Upper lobe of left lung (tissue), 6 donors: ENCODE measurements around the gene LYST. TPM values are rescaled to one million over a fixed set of nuclear protein-coding genes. Genes with fewer than 3 reads are reported as not detected.
A peak's percentile ranks its signal among the peaks of the same experiment; 100 is the strongest.
"Not testable (repeated sequence)": the region's sequence is repeated elsewhere in the genome, so short reads cannot be mapped to it uniquely, and the experiment has no call there.

Experiments
- ATAC-seq, 2 donors: fragments of 200-7000 bp; cut with Tn5 transposase; one replicate each; pipeline ENCODE4 v1.9.1; 2022; ENCODE audit warnings: mild to moderate bottlenecking in 2 of 2, moderate library complexity in 2 of 2; ENCODE audit not compliant: low FRiP score in 2 of 2
- DNase-seq, 2 donors: peaks; one replicate each; pipeline ENCODE4 v3.0.0-alpha.2; 2019 to 2020
- H3K27ac ChIP-seq, 4 donors: fragments of 200-600 bp; sonication (generic); one replicate each; pipeline ENCODE4 v1.5.1; 2016 to 2019
- H3K27me3 ChIP-seq, 4 donors: fragments of 200-600 bp; sonication (generic); one replicate each; pipeline ENCODE4 v1.5.1; 2017 to 2019
- H3K36me3 ChIP-seq, 4 donors: fragments of 200-600 bp; sonication (generic); one replicate each; pipeline ENCODE4 v1.5.1; 2016 to 2019
- H3K4me1 ChIP-seq, 4 donors: fragments of 200-600 bp; sonication (generic); one replicate each; pipeline ENCODE4 v1.5.1; 2018 to 2019
- H3K4me3 ChIP-seq, 4 donors: fragments of 200-600 bp; sonication (generic); one replicate each; pipeline ENCODE4 v1.5.1; 2017 to 2019; ENCODE audit warnings: mild to moderate bottlenecking in 2 of 4, moderate library complexity in 1 of 4
- H3K9me3 ChIP-seq, 4 donors: fragments of 200-600 bp; sonication (generic); one replicate each; pipeline ENCODE4 v1.5.1; 2018 to 2019
- EP300 ChIP-seq, 4 donors: sonication (generic); formaldehyde crosslinking; IDR thresholded peaks; one replicate each; pipeline ENCODE4 v1.5.1; 2017; ENCODE audit warnings: antibody characterized with exemption in 4 of 4, control low read depth in 2 of 4
- POLR2A ChIP-seq, 4 donors: fragments of 450-650 bp; IDR thresholded peaks; one replicate each; pipeline ENCODE4 v1.5.1; 2016 to 2017; ENCODE audit warnings: antibody characterized with exemption in 4 of 4, mild to moderate bottlenecking in 2 of 4
- POLR2AphosphoS5 ChIP-seq, 2 donors: sonication (generic); formaldehyde crosslinking; IDR thresholded peaks; one replicate each; pipeline ENCODE4 v1.5.1; 2017; ENCODE audit warnings: antibody characterized with exemption in 2 of 2
- WGBS, 2 donors: methylation state at CpG; one replicate each; pipeline ENCODE4 v1.1.5; 2017 to 2018; 5-methylcytosine and 5-hydroxymethylcytosine counted together
- total RNA-seq, 6 donors: library from RNA; depleted of rRNA in 4 of 6; stranded (reverse); fragments of >200 nt in 4 of 6; gene quantifications; one replicate each; pipeline versions ENCODE4 v1.1.0 to v1.2.1, GENCODE V29; 2016 to 2021
- TF ChIP-seq, protein P1 (sequence below), 6 experiments: fragments of 450-650 bp in 4 of 6; fragments of 200-600 bp in 2 of 6; sonication (generic) in 2 of 6; IDR thresholded peaks; one replicate each; pipeline ENCODE4 v1.5.1; 2016 to 2019; ENCODE audit warnings: antibody characterized with exemption in 6 of 6
- donor health status: DM: no; HTN: no; CAD: no; lungs with moderate emphysema.
- donor health status: DM: no; HTN: yes; CAD: no; lungs with severe emphysema.

LYST gene
- total RNA-seq, 6 donors from 2014 or later: 34.0 to 87.0 (median 54.0) TPM

DNA sequence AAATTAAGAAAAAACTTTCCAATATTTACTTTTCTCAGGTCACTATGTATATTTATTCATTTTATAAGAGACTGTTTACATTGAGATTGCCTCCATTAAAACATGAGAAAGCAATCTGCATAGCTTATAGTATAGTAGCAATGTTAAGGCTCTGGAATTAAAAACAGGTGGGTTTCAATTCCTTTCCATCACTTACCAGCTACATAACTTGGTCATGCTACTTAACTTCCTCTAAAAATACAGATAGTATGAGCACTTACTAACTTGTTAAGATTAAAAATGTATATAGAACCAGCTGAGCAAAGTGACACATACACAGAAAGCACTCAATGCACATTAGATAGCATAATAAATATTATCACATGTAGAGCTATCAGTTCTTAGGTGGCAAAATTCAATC lies 76.6 kb downstream of the LYST start:
- H3K36me3 ChIP-seq: peaks cover 0 to 50% (median 19%) of the 10 kb centered on the region in 4 donors
- DNase-seq (no peak), ATAC-seq (no peak)
- no peak for TF ChIP-seq POLR2AphosphoS5 (IDR thresholded peaks at IDR 0.05)
- TF ChIP-seq EP300 (IDR thresholded peaks at IDR 0.05): no peak
- TF ChIP-seq POLR2A (IDR thresholded peaks at IDR 0.05): no peak
- no peak overlapping the region for H3K4me3 ChIP-seq
- no peaks in the 10 kb centered on the region for H3K9me3 ChIP-seq
- H3K27me3 ChIP-seq: no peaks in the 10 kb centered on the region
- no peak overlapping the region for H3K27ac ChIP-seq
- H3K4me1 ChIP-seq: no peaks in the 10 kb centered on the region

DNA sequence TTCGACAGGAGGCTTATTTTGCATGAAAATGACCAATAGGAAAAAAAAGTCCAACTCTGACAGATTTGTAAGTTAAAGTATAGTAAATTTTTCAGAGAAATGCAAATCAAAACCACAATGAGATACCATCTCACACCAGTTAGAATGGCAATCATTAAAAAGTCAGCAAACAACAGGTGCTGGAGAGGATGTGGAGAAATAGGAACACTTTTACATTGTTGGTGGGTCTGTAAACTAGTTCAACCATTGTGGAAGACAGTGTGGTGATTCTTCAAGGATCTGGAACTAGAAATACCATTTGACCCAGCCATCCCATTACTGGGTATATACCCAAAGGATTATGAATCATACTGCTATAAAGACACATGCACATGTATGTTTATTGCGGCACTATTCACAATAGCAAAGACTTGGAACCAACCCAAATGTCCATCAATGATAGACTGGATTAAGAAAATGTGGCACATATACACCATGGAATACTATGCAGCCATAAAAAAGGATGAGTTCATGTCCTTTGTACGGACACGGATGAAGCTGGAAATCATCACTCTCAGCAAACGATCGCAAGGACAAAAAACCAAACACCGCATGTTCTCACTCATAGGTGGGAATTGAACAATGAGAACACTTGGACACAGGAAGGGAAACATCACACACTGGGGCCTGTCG lies 80.3 kb downstream of the LYST start:
- not testable (repeated sequence) for H3K27me3 ChIP-seq, H3K4me1 ChIP-seq, ATAC-seq, H3K27ac ChIP-seq, H3K4me3 ChIP-seq, DNase-seq, H3K9me3 ChIP-seq
- H3K36me3 ChIP-seq: peaks cover 0 to 45% (median 17%) of the 10 kb centered on the region in 4 donors
- 97 to 99% methylated on average over 8 of the region's 8 CpGs for WGBS, 2 donors

DNA sequence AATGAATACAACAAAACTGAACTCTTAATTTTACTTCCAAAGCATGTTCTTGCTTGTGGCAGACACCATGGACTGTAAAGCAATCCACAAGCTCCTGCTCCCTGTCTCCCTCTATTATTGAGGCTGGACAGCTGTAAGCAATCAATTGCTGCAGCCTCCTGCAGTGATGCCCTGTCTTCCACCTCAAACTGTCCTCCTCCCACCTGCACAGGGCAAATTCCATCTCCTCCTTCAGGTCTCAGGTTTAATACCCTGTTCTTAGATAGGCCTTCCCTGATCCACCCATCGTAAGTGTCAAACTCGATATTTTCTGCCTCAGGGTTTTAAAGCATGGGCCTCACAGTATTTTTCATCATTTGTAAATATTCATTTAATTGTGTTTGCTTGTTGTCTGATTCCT lies 81.8 kb downstream of the LYST start:
- ATAC-seq (no peak), DNase-seq (no peak)
- WGBS, 2 donors: 93 to 97% methylated on average over 2 of the region's 2 CpGs
- Histone ChIP-seq H3K36me3 (peaks cover 0 to 36% (median 9%) of the 10 kb centered on the region in 4 donors), H3K9me3 (no peaks in the 10 kb centered on the region), H3K4me3 (no peak overlapping the region), H3K4me1 (no peaks in the 10 kb centered on the region), H3K27me3 (no peaks in the 10 kb centered on the region), H3K27ac (no peak overlapping the region)
- TF ChIP-seq POLR2A (IDR thresholded peaks at IDR 0.05) (no peak), POLR2AphosphoS5 (IDR thresholded peaks at IDR 0.05) (no peak), EP300 (IDR thresholded peaks at IDR 0.05) (no peak)
- TF ChIP-seq, protein P1, sequence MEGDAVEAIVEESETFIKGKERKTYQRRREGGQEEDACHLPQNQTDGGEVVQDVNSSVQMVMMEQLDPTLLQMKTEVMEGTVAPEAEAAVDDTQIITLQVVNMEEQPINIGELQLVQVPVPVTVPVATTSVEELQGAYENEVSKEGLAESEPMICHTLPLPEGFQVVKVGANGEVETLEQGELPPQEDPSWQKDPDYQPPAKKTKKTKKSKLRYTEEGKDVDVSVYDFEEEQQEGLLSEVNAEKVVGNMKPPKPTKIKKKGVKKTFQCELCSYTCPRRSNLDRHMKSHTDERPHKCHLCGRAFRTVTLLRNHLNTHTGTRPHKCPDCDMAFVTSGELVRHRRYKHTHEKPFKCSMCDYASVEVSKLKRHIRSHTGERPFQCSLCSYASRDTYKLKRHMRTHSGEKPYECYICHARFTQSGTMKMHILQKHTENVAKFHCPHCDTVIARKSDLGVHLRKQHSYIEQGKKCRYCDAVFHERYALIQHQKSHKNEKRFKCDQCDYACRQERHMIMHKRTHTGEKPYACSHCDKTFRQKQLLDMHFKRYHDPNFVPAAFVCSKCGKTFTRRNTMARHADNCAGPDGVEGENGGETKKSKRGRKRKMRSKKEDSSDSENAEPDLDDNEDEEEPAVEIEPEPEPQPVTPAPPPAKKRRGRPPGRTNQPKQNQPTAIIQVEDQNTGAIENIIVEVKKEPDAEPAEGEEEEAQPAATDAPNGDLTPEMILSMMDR (IDR thresholded peaks at IDR 0.05): no peak

DNA sequence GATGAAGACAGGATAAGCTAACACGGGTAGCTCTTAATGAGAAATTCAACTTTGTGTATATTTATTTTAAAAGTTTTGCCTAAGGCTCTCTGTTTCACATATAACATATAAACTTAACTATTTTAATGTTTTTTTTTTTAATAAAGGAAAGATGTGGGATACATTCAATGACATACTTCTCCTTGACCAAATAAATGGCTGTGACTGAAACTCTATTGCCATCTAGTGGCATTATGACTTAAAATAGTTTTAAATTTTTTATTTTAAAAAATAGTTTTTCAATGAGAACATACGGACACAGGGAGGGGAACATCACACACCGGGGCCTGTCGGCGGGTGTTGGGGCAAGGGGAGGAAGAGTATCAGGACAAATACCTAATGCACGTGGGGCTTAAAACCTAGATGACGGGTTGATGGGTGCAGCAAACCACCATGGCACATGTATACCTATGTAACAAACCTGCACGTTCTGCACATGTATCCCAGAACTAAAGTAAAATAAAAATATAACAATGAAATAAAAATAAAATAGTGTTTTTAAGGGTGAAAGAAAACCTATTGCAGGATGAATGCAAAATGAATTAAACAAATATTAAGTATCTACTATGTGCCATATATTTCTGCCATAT lies 83.4 kb downstream of the LYST start:
- no peak overlapping the region for H3K27ac ChIP-seq
- no peaks in the 10 kb centered on the region for H3K9me3 ChIP-seq
- no peak for TF ChIP-seq EP300 (IDR thresholded peaks at IDR 0.05)
- no peak for TF ChIP-seq POLR2AphosphoS5 (IDR thresholded peaks at IDR 0.05)
- TF ChIP-seq, protein P1 (IDR thresholded peaks at IDR 0.05): no peak
- TF ChIP-seq POLR2A (IDR thresholded peaks at IDR 0.05): no peak
- no peaks in the 10 kb centered on the region for H3K4me1 ChIP-seq
- 41 to 42% methylated on average over 8 of the region's 8 CpGs for WGBS, 2 donors
- ATAC-seq (peak in 1 of 2 donors; percentile 38), DNase-seq (no peak)
- no peak overlapping the region for H3K4me3 ChIP-seq
- no peaks in the 10 kb centered on the region for H3K27me3 ChIP-seq
- H3K36me3 ChIP-seq: peaks cover 0 to 39% (median 6%) of the 10 kb centered on the region in 4 donors

DNA sequence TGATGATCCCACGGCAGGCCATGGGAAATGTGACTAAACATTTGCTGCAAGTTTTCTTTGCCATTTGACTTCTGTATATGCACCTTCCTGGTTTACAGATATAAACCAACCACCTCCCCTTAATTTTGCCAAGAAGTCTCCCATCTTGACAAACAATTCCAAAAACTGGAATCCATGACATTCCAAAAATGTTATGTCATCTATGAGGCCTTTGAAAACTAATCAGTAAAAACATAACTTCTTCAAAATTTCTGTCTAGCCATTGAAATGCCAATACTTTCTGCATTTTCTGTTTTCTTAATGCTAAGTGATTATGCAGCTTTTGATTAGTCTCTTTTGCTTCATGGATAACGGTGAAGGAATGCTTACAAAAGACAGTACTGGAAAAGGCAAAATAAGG lies 84.1 kb downstream of the LYST start:
- 95 to 99% methylated on average over 2 of the region's 2 CpGs for WGBS, 2 donors
- Histone ChIP-seq H3K36me3 (peaks cover 0 to 33% (median 4%) of the 10 kb centered on the region in 4 donors), H3K4me1 (no peaks in the 10 kb centered on the region), H3K4me3 (no peak overlapping the region), H3K9me3 (no peaks in the 10 kb centered on the region), H3K27me3 (no peaks in the 10 kb centered on the region), H3K27ac (no peak overlapping the region)
- no peak for TF ChIP-seq POLR2AphosphoS5 (IDR thresholded peaks at IDR 0.05)
- TF ChIP-seq POLR2A (IDR thresholded peaks at IDR 0.05): no peak
- TF ChIP-seq, protein P1 (IDR thresholded peaks at IDR 0.05): no peak
- no peak for TF ChIP-seq EP300 (IDR thresholded peaks at IDR 0.05)
- ATAC-seq (no peak), DNase-seq (no peak)

DNA sequence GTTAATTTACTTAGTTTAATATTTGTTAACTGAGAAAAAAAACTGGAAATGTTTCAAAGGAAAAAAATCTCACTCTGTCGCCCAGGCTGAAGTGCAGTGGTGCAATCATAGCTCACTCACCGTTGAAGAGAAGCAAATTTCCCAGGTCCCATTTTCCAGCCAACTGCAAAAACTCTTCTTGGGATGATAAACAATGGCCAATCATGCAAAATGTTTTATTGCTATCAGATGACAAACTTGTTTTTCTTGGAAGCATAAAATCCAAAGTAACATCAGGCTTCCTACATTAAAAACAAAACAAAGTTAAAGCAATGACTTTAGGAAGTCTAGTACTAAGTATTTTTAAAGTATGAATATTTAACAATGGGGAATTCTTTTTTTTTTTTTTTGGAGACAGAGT lies 84.9 kb downstream of the LYST start:
- ATAC-seq (no peak), DNase-seq (no peak)
- Histone ChIP-seq H3K4me3 (no peak overlapping the region), H3K27me3 (no peaks in the 10 kb centered on the region), H3K4me1 (no peaks in the 10 kb centered on the region), H3K36me3 (peaks cover 0 to 32% (median 4%) of the 10 kb centered on the region in 4 donors), H3K27ac (no peak overlapping the region), H3K9me3 (no peaks in the 10 kb centered on the region)
- TF ChIP-seq, protein P1 (IDR thresholded peaks at IDR 0.05): no peak
- 39 to 59% methylated on average over 2 of the region's 2 CpGs for WGBS, 2 donors
